Smooth muscle cell of the umbilical artery (primary cell): ENCODE measurements around the gene CDC5L. TPM values are rescaled to one million over a fixed set of nuclear protein-coding genes. Genes with fewer than 3 reads are reported as not detected.

Experiments used
- total RNA-seq: library from RNA; depleted of rRNA; stranded (reverse); fragments of >200 nt; gene quantifications from 2 replicates; pipeline ENCODE4 v1.2.3, GENCODE V29; 2014

The CDC5L gene
- total RNA-seq = 18.7 and 23.6 TPM in 2 replicates

DNA sequence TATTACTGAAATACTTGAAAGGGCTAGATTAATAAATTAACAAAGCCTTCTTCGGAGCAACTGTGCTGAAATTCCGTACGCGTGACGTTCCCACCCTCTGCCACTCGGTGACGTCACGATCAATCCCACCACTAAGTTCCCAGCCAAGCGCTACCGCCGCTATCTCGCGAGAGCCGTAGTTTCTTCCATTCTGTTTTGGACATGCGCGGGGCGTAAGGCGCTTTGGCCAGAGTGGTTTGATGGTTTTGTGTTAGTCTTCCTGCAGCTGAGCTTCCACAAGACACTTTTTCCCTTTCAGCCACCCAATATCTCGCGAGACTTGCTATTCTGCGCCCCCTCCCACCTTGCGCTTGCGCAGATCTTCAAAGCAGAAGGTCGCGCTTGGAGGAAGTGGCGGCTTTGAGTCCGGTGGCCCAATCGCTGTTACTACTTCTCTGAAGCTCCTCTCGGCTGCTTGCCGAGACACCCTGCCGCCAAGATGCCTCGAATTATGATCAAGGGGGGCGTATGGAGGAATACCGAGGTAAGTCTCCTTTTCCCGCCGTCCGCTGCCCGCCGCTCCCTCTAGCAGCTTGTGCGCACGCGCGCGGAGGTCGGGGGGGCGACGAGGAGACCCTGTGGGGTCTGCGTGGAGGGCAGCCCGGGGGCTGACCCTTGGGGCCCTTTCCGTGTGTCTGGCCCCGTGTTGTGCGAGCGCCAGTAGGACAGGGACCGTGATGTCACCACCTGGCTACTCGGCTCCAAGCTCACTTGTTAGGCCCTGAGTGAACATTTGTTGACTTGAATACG, at the start of gene CDC5L:
TSS of gene CDC5L (plus strand) at position 361 of the 789 bp plus-strand sequence. CDS start at position 479, 118 bp downstream.

DNA sequence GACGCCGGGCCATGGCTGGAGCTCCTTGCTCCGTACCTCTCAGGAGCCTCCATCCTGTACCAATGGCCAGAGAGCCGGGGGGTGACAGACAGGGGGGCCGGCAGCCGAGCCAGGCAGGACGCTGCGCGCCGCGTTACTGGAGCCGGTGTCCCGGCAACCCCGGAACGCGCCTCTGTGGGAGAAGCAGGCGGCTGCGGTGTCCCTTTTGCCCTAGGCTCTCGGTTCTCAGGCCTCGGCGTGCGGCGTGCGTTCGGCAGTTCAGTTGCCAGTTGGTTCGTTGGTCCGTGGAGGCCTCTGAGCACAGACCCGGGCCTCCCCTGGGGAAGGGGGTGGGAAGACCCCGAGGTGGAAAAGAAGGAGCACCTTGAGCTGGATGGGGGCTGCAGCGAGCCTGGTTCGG, 45.0 kb upstream of the CDC5L start, which contains the start of gene SPATS1:
TSS of gene SPATS1 (plus strand) at position 162 of the 400 bp plus-strand sequence. CDS start 446 bp downstream, outside the sequence.

Other genes with a start within 250 kb of the CDC5L start
- gene CAPN11, start 228.9 kb upstream of the CDC5L start, total RNA-seq = not detected in 2 replicates
- gene MYMX, start 170.8 kb upstream of the CDC5L start, total RNA-seq = not detected in 2 replicates
- gene SLC29A1, start 164.1 kb upstream of the CDC5L start, total RNA-seq = 1.8 and 11.9 TPM in 2 replicates
- 599 and 807 TPM in 2 replicates for gene HSP90AB1, start 140.6 kb upstream of the CDC5L start, total RNA-seq
- 105 and 143 TPM in 2 replicates for gene SLC35B2, start 130.2 kb upstream of the CDC5L start, total RNA-seq
- gene NFKBIE, start 122.2 kb upstream of the CDC5L start, total RNA-seq = 5.6 and 6.1 TPM in 2 replicates
- 0.05 TPM in 1 of 2 replicates, not detected in the other for gene TMEM151B, start 117.3 kb upstream of the CDC5L start, total RNA-seq
- 16.3 and 23.6 TPM in 2 replicates for gene AARS2, start 74.4 kb upstream of the CDC5L start, total RNA-seq
- not detected in 2 replicates for gene SPATS1, start 45.1 kb upstream of the CDC5L start, total RNA-seq